GM12878 (cell line): ENCODE measurements around the gene GREM1. TPM values are rescaled to one million over a fixed set of nuclear protein-coding genes. Genes with fewer than 3 reads are reported as not detected.

ENCODE experiments used
- ATAC-seq: fragments of 200-7000 bp; cut with Tn5 transposase; 3 replicates; pipeline ENCODE4 v1.9.1; 2020; ENCODE audit warnings: mild to moderate bottlenecking, moderate library complexity
- BruUV-seq: library from RNA; stranded (reverse); fragments of 400-500 nt; replicated peaks from 2 replicates; lab custom pipeline; 2021; lab: Mats Ljungman, UMichigan
- CTCF ChIA-PET: fragments of 300-600 bp; sonication (Branson Sonifier 250); formaldehyde crosslinking; extraction: SDS; loops from one replicate; lab custom pipeline; 2021; ENCODE audit warnings: inconsistent platforms; lab: Yijun Ruan, JAX
- POLR2A ChIA-PET: fragments of 350-600 bp; formaldehyde crosslinking; extraction: SDS; loops from one replicate; lab custom pipeline; 2021; ENCODE audit warnings: inconsistent platforms; lab: Charles Lee
- RAD21 ChIA-PET: fragments of 300-600 bp; sonication (Branson Sonifier 250); formaldehyde crosslinking; loops from one replicate; lab custom pipeline; 2023; ENCODE audit warnings: antibody characterized with exemption; ENCODE audit not compliant: unreplicated experiment; lab: Charles Lee
- SMC1A ChIA-PET: fragments of 300-600 bp; sonication (Branson Sonifier 250); formaldehyde crosslinking; loops from one replicate; lab custom pipeline; 2023; ENCODE audit not compliant: unreplicated experiment, uncharacterized antibody; lab: Charles Lee
- DNase-seq: peaks from one replicate; pipeline ENCODE4 v3.0.0-alpha.2; 2011; ENCODE audit warnings: low read depth, low spot score
- FAIRE-seq: peaks from 3 replicates; lab custom pipeline; 2011; peaks lifted over from hg19 to GRCh38; lab: Jason Lieb, UNC
- H2AFZ ChIP-seq: 2 replicates; pipeline ENCODE4 v1.6.0; 2011; ENCODE audit warnings: low read depth, low read length, control low read depth; ENCODE audit not compliant: control insufficient read depth
- H3K27ac ChIP-seq: 2 replicates; pipeline ENCODE4 v1.5.1; 2011; ENCODE audit warnings: control low read depth; ENCODE audit not compliant: control insufficient read depth, insufficient read depth
- H3K27me3 ChIP-seq, 2 experiments: replicated peaks in 1 of 2; 2 replicates each; pipeline versions ENCODE4 v1.6.0 to v1.6.1; 2011; ENCODE audit warnings: low read length in 1 of 2; ENCODE audit not compliant: control insufficient read depth in 2 of 2, insufficient read depth in 2 of 2
- H3K36me3 ChIP-seq, 2 experiments: 2 replicates each; pipeline ENCODE4 v1.5.1; 2011; ENCODE audit warnings: low read length in 1 of 2; ENCODE audit not compliant: control insufficient read depth in 2 of 2, insufficient read depth in 2 of 2
- H3K4me1 ChIP-seq: 2 replicates; pipeline ENCODE4 v1.6.1; 2011; ENCODE audit warnings: mild to moderate bottlenecking, low read length, moderate library complexity, mixed read lengths; ENCODE audit not compliant: control insufficient read depth, insufficient read depth
- H3K4me2 ChIP-seq: 2 replicates; pipeline ENCODE4 v1.6.0; 2011; ENCODE audit warnings: control low read depth; ENCODE audit not compliant: control insufficient read depth, insufficient read depth
- H3K4me3 ChIP-seq: fragments of 200-600 bp; sonication (generic); 2 replicates; pipeline ENCODE4 v1.5.1; 2016
- H3K79me2 ChIP-seq: 2 replicates; pipeline ENCODE4 v1.6.0; 2011; ENCODE audit warnings: low read length; ENCODE audit not compliant: control insufficient read depth, insufficient read depth
- H3K9ac ChIP-seq: 2 replicates; pipeline ENCODE4 v1.8.0; 2011; ENCODE audit warnings: low read length, control low read depth, mixed read lengths; ENCODE audit not compliant: control insufficient read depth, insufficient read depth
- H3K9me3 ChIP-seq: replicated peaks from 3 replicates; pipeline ENCODE4 v1.5.1; 2011; ENCODE audit warnings: mild to moderate bottlenecking, low read length; ENCODE audit not compliant: control insufficient read depth, insufficient read depth
- H4K20me1 ChIP-seq: 2 replicates; pipeline ENCODE4 v1.6.0; 2011; ENCODE audit not compliant: control insufficient read depth, insufficient read depth
- ATF7 ChIP-seq: fragments of 450-650 bp; IDR thresholded peaks from 2 replicates; pipeline ENCODE4 v1.6.1; 2016; ENCODE audit warnings: low read depth, mild to moderate bottlenecking
- BACH1 ChIP-seq: fragments of 450-650 bp; IDR thresholded peaks from 2 replicates; pipeline ENCODE4 v1.6.1; 2017; ENCODE audit warnings: mild to moderate bottlenecking, borderline replicate concordance
- BMI1 ChIP-seq: fragments of 450-650 bp; IDR thresholded peaks from 2 replicates; pipeline ENCODE4 v1.6.1; 2016; ENCODE audit warnings: mild to moderate bottlenecking, moderate library complexity, borderline replicate concordance
- E2F4 ChIP-seq: IDR thresholded peaks from 2 replicates; pipeline ENCODE4 v1.6.1; 2012; ENCODE audit warnings: low read depth, low read length, improper control_type of control experiment
- HDAC6 ChIP-seq: fragments of 200-600 bp; sonication (generic); IDR thresholded peaks from one replicate; pipeline ENCODE4 v1.8.0; 2017; ENCODE audit warnings: antibody characterized with exemption; ENCODE audit not compliant: unreplicated experiment
- MTA2 ChIP-seq: fragments of 450-650 bp; IDR thresholded peaks from 2 replicates; pipeline ENCODE4 v1.6.1; 2016; ENCODE audit warnings: low read depth, mild to moderate bottlenecking, moderate library complexity
- MTA3 ChIP-seq: IDR thresholded peaks from 2 replicates; pipeline ENCODE4 v1.6.1; 2012; ENCODE audit warnings: low read length, inconsistent platforms, borderline replicate concordance
- MYC ChIP-seq: IDR thresholded peaks from 2 replicates; pipeline ENCODE4 v1.6.1; 2011; ENCODE audit warnings: mild to moderate bottlenecking, low read length, moderate library complexity, inconsistent platforms; ENCODE audit not compliant: insufficient read depth, insufficient replicate concordance, insufficient read length, severe bottlenecking
- NFIC ChIP-seq: IDR thresholded peaks from 2 replicates; pipeline ENCODE4 v1.6.1; 2012; ENCODE audit warnings: low read depth, mild to moderate bottlenecking, inconsistent platforms, low read length, moderate library complexity
- NFYA ChIP-seq: IDR thresholded peaks from 2 replicates; pipeline ENCODE4 v1.6.1; 2011; ENCODE audit warnings: low read depth, mild to moderate bottlenecking, low read length, improper control_type of control experiment, borderline replicate concordance
- POLR2A ChIP-seq: IDR thresholded peaks from 2 replicates; pipeline ENCODE4 v1.6.1; 2011; ENCODE audit warnings: low read depth, mild to moderate bottlenecking, low read length
- SMARCA5 ChIP-seq: fragments of 450-650 bp; IDR thresholded peaks from 2 replicates; pipeline ENCODE4 v1.6.1; 2017; ENCODE audit warnings: mild to moderate bottlenecking
- SMC3 ChIP-seq: IDR thresholded peaks from 2 replicates; pipeline ENCODE4 v1.6.1; 2011; ENCODE audit warnings: low read length, improper control_type of control experiment, borderline replicate concordance
- TAF1 ChIP-seq: IDR thresholded peaks from 2 replicates; pipeline ENCODE4 v1.6.1; 2011; ENCODE audit warnings: mild to moderate bottlenecking, low read depth, low read length, borderline replicate concordance
- ZBED1 ChIP-seq: IDR thresholded peaks from 2 replicates; pipeline ENCODE4 v1.6.1; 2016; ENCODE audit warnings: borderline replicate concordance
- ZNF384 ChIP-seq: IDR thresholded peaks from 2 replicates; pipeline ENCODE4 v1.6.1; 2012; ENCODE audit warnings: low read depth, mild to moderate bottlenecking, low read length, improper control_type of control experiment, borderline replicate concordance
- WGBS: methylation state at CpG from one replicate; pipeline ENCODE4 v1.1.6; 2016; ENCODE audit warnings: low lambda C conversion rate; ENCODE audit not compliant: insufficient replicate concordance, insufficient coverage; ENCODE audit errors: missing lambda C conversion rate; 5-methylcytosine and 5-hydroxymethylcytosine counted together
- in situ Hi-C: fragments of 300-500 bp; cut with MboI; formaldehyde crosslinking; loops from 9 replicates; pipeline ENCODE4 v1.14.3; 2018; ENCODE audit warnings: mixed read lengths
- intact Hi-C: fragments of 100-400 bp; cut with micrococcal nuclease; formaldehyde crosslinking; loops from one replicate; pipeline ENCODE4 v1.14.2; 2022; ENCODE audit not compliant: unreplicated experiment
- polyA plus RNA-seq, 11 experiments: library from polyadenylated mRNA; depleted of rRNA in 4 of 11; unstranded in 6 of 11; stranded (reverse) in 5 of 11; fragments of >200 nt; fragmentation: Nextera tagmentation in 4 of 11; fragmentation: Illumina TruSeq in 1 of 11; extraction: Ambion mirVana in 4 of 11; extraction: Trizol in 1 of 11; gene quantifications; 1 replicate in 1 of 11; 2 replicates in 10 of 11; pipeline versions ENCODE4 v1.2.1 to v1.2.3, GENCODE V29; 2011 to 2016; ENCODE audit warnings: inconsistent platforms in 2 of 11, missing spikeins in 2 of 11, low read depth in 1 of 11
- total RNA-seq, 4 experiments: library from RNA; depleted of rRNA in 3 of 4; stranded (reverse); fragments of >200 nt in 3 of 4; fragmentation: Illumina TruSeq in 1 of 4; extraction: Trizol in 1 of 4; gene quantifications; 2 replicates each; pipeline versions ENCODE4 v1.2.1 to v1.2.3, GENCODE V29; 2013 to 2021

The GREM1 gene
- total and polyA plus RNA-seq, 10 of the 15 experiments (the other 5 are each of a cell fraction or from before 2014, with no cell fraction given): 0.08 to 0.36 (median 0.08) TPM; not detected in 7

GRCh38 chr15:32706704-32707103 is 11.1 kb upstream of the GREM1 start:
- H2AFZ ChIP-seq: no peak overlapping the region
- H3K27me3 ChIP-seq: peaks cover 0 to under 1% of the 10 kb centered on the region in 2 experiments; a peak in 1 of 4 replicates
- CTCF ChIA-PET: interaction anchor here (1.0 kb wide), 1 partner anchor 287 kb away, joined by 3 read pairs; no protein-coding TSS in a partner anchor
- RAD21 ChIA-PET: no interaction called here
- no peaks in the 10 kb centered on the region for H3K36me3 ChIP-seq
- ATAC-seq (no peak), DNase-seq (no peak), FAIRE-seq (no peak)
- no peaks in the 10 kb centered on the region for H4K20me1 ChIP-seq
- SMC1A ChIA-PET: no interaction called here
- no peak overlapping the region for H3K4me2 ChIP-seq
- H3K4me1 ChIP-seq: no peaks in the 10 kb centered on the region
- TF ChIP-seq MYC (no peak), NFIC (no peak), ZBED1 (no peak), SMC3 (no peak), E2F4 (no peak), MTA2 (no peak), NFYA (no peak), MTA3 (no peak), ZNF384 (no peak), BMI1 (no peak), SMARCA5 (no peak), POLR2A (no peak), TAF1 (no peak), HDAC6 (no peak), BACH1 (no peak), ATF7 (no peak)
- WGBS: 48% methylated on average over 3 of the region's 3 CpGs
- no peaks in the 10 kb centered on the region for H3K9me3 ChIP-seq
- no peak overlapping the region for H3K27ac ChIP-seq
- no peaks in the 10 kb centered on the region for H3K79me2 ChIP-seq
- no TSS peak for BruUV-seq
- POLR2A ChIA-PET: no interaction called here
- no peak overlapping the region for H3K9ac ChIP-seq
- intact Hi-C loops (no loop called here), in situ Hi-C loops (no loop called here)
- no peak overlapping the region for H3K4me3 ChIP-seq
